BE2C (cell line): Measurements from ENCODE around the gene ADD3.

Experiments used
- DNase-seq: peaks from one replicate; pipeline ENCODE4 v3.0.0-alpha.2; 2020
- H3K27me3 ChIP-seq: fragments of 250-450 bp; sonication (Bioruptor Pico); 2 replicates; pipeline ENCODE4 v1.5.1; 2020; ENCODE audit warnings: mild to moderate bottlenecking
- H3K36me3 ChIP-seq: fragments of 250-450 bp; sonication (Bioruptor Pico); 2 replicates; pipeline ENCODE4 v1.5.1; 2020; ENCODE audit warnings: mild to moderate bottlenecking
- H3K4me1 ChIP-seq: fragments of 250-450 bp; sonication (Bioruptor Pico); 2 replicates; pipeline ENCODE4 v1.5.1; 2020
- H3K4me3 ChIP-seq: 2 replicates; pipeline ENCODE4 v1.5.1; 2011; ENCODE audit warnings: low read depth, low read length
- H3K9me3 ChIP-seq: fragments of 250-450 bp; sonication (Bioruptor Pico); 2 replicates; pipeline ENCODE4 v1.5.1; 2020
- TF ChIP-seq, protein P1 (sequence below): IDR thresholded peaks from 2 replicates; pipeline ENCODE4 v1.5.1; 2012; ENCODE audit warnings: mild to moderate bottlenecking, low read depth, low read length

Gene ADD3

DNA sequence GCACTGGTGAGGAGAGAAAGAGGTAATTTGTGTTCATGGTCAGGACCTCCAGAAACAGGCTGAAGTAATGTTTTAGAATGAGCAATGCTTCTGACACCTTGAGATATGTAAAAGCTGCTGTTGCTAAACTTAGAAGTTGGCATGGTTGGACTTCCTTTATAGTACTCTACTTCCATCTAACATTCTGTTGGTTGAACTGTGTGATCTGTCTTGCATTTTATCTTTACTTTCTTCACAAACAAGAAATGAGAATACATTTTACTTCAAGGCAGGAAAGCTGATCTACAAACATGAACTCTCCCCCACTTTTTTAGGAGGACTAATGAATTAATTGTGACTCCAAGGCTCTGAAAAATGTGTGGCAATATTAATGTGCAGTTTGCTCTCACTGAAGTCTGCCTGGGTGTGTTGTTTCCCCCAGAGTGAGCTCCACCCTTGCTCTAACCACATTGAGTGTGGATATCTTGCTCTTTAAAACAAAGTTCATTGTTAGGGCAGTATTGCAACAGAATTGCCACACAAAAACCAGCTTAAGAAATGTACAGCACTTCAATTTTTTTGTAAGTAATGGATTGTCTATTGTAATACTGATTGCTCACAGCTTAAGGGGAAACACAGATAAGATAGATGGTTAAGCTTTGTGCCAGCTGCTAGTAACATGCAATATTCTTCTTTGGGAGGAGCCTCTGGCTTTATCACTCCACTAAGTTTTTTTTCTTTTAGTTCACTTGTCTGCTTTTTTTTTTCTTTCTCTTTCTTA is 69.0 kb downstream of the ADD3 start:
- H3K4me1 ChIP-seq = peaks cover 30% of the 10 kb centered on the region
- H3K4me3 ChIP-seq = no peak overlapping the region
- TF ChIP-seq, protein P1, sequence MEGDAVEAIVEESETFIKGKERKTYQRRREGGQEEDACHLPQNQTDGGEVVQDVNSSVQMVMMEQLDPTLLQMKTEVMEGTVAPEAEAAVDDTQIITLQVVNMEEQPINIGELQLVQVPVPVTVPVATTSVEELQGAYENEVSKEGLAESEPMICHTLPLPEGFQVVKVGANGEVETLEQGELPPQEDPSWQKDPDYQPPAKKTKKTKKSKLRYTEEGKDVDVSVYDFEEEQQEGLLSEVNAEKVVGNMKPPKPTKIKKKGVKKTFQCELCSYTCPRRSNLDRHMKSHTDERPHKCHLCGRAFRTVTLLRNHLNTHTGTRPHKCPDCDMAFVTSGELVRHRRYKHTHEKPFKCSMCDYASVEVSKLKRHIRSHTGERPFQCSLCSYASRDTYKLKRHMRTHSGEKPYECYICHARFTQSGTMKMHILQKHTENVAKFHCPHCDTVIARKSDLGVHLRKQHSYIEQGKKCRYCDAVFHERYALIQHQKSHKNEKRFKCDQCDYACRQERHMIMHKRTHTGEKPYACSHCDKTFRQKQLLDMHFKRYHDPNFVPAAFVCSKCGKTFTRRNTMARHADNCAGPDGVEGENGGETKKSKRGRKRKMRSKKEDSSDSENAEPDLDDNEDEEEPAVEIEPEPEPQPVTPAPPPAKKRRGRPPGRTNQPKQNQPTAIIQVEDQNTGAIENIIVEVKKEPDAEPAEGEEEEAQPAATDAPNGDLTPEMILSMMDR = no peak
- no peaks in the 10 kb centered on the region for H3K9me3 ChIP-seq
- no peak for DNase-seq
- H3K27me3 ChIP-seq = no peaks in the 10 kb centered on the region
- no peaks in the 10 kb centered on the region; the same call in 1 of the 2 replicates for H3K36me3 ChIP-seq

- H3K27me3 ChIP-seq = no peaks in the 10 kb centered on the region
- H3K9me3 ChIP-seq = no peaks in the 10 kb centered on the region
- peaks cover 30% of the 10 kb centered on the region for H3K4me1 ChIP-seq
- TF ChIP-seq, protein P1 = no peak
- no peaks in the 10 kb centered on the region; the same call in 1 of the 2 replicates for H3K36me3 ChIP-seq
- DNase-seq = no peak
- no peak overlapping the region for H3K4me3 ChIP-seq
Observed at GRCh38 chr10:110077436-110078130, 69.8 kb downstream of the ADD3 start.

DNA sequence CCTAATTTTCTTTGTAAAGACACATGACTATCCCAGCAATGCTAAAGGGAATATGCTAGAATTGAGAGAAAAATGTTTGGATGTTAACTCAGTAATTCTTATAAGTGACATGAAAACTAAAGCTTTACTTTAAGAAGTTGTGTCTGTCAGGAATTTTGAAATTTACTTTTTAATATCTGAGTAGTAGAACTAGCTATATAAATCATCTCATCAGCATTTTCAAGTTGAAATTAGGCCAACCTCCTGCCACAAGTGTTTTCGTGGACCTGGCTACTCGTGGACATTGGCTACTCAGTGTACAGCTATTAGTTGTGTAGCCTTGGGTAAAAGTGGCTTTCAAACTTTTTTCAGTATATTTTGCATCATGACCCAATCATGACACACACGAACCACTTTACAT is 70.5 kb downstream of the ADD3 start:
- H3K36me3 ChIP-seq = no peaks in the 10 kb centered on the region; the same call in 1 of the 2 replicates
- peaks cover 30% of the 10 kb centered on the region for H3K4me1 ChIP-seq
- DNase-seq = no peak
- no peaks in the 10 kb centered on the region for H3K27me3 ChIP-seq
- H3K9me3 ChIP-seq = no peaks in the 10 kb centered on the region
- H3K4me3 ChIP-seq = no peak overlapping the region
- TF ChIP-seq, protein P1 = no peak

- DNase-seq = no peak
Observed at GRCh38 chr10:110081911-110082310, 74.1 kb downstream of the ADD3 start.

GRCh38 chr10:110083884-110084283 is 76.1 kb downstream of the ADD3 start:
- Histone ChIP-seq H3K9me3 (no peaks in the 10 kb centered on the region), H3K4me1 (no peaks in the 10 kb centered on the region)
- no peak for DNase-seq

More at GRCh38 chr10:110081911-110082310, 74.1 kb downstream of the ADD3 start:
- Histone ChIP-seq H3K9me3 (no peaks in the 10 kb centered on the region), H3K4me3 (no peak overlapping the region), H3K4me1 (peaks cover 12% of the 10 kb centered on the region), H3K27me3 (no peaks in the 10 kb centered on the region), H3K36me3 (no peaks in the 10 kb centered on the region; the same call in 1 of the 2 replicates)
- TF ChIP-seq, protein P1 = no peak

More at GRCh38 chr10:110083884-110084283, 76.1 kb downstream of the ADD3 start:
- TF ChIP-seq, protein P1 = no peak
- no peaks in the 10 kb centered on the region for H3K27me3 ChIP-seq
- H3K4me3 ChIP-seq = no peak overlapping the region
- H3K36me3 ChIP-seq = no peaks in the 10 kb centered on the region; the same call in 1 of the 2 replicates
